GM21576 (cell line): Measurements from ENCODE around the gene SIGLEC15.
A peak's percentile ranks its signal among the peaks of the same experiment; 100 is the strongest.
"Not testable (repeated sequence)": the region's sequence is repeated elsewhere in the genome, so short reads cannot be mapped to it uniquely, and the experiment has no call there.

Experiments used
- ATAC-seq: cut with Tn5 transposase; IDR thresholded peaks from one replicate; pipeline ENCODE4 v1.9.1; 2021; ENCODE audit warnings: mild to moderate bottlenecking, moderate library complexity; ENCODE audit not compliant: unreplicated experiment

Gene SIGLEC15

GRCh38 chr18:45818765-45819164 is 6.7 kb upstream of the SIGLEC15 start:
- ATAC-seq, result not testable (repeated sequence)

GRCh38 chr18:45820106-45820745 is 5.2 kb upstream of the SIGLEC15 start:
- ATAC-seq, result no peak

- no peak for ATAC-seq
These were observed 4.4 kb upstream of the SIGLEC15 start for GRCh38 chr18:45821026-45821425.

- no peak for ATAC-seq
These were observed 3.8 kb upstream of the SIGLEC15 start for GRCh38 chr18:45821711-45822110.

GRCh38 chr18:45826084-45826483 is 609 bp downstream of the SIGLEC15 start:
- no peak for ATAC-seq

- not testable (repeated sequence) for ATAC-seq
These were observed 1.2 kb downstream of the SIGLEC15 start for GRCh38 chr18:45826716-45827115.

GRCh38 chr18:45828917-45829811 is 3.7 kb downstream of the SIGLEC15 start:
- ATAC-seq, result no peak

- no peak for ATAC-seq
These were observed 4.4 kb downstream of the SIGLEC15 start for GRCh38 chr18:45829855-45830254.

- ATAC-seq, result no peak
These were observed 5.4 kb downstream of the SIGLEC15 start for GRCh38 chr18:45830917-45831316.

GRCh38 chr18:45833846-45834245 is 8.4 kb downstream of the SIGLEC15 start:
- ATAC-seq, result no peak

GRCh38 chr18:45834306-45834705 is 8.8 kb downstream of the SIGLEC15 start:
- no peak for ATAC-seq

GRCh38 chr18:45835057-45835636 is 9.7 kb downstream of the SIGLEC15 start:
- no peak for ATAC-seq

- ATAC-seq, result no peak
These were observed 11.0 kb downstream of the SIGLEC15 start for GRCh38 chr18:45836242-45837205.

GRCh38 chr18:45837283-45838070 is 12.0 kb downstream of the SIGLEC15 start:
- peak; percentile 58 for ATAC-seq

- no peak for ATAC-seq
These were observed 13.0 kb downstream of the SIGLEC15 start for GRCh38 chr18:45838302-45839070.

- ATAC-seq, result no peak
These were observed 14.2 kb downstream of the SIGLEC15 start for GRCh38 chr18:45839414-45840395.

GRCh38 chr18:45841060-45841764 is 15.7 kb downstream of the SIGLEC15 start:
- ATAC-seq, result no peak
